T-cell (primary cell): ENCODE results near the gene GNAI1. TPM values are rescaled to one million over a fixed set of nuclear protein-coding genes. Genes with fewer than 3 reads are reported as not detected.

Experiments used
- ATAC-seq, 4 experiments: fragments of 200-7000 bp in 3 of 4; fragments of 150-1000 bp in 1 of 4; cut with Tn5 transposase; replicated peaks in 1 of 4; 1 replicate in 3 of 4; 2 replicates in 1 of 4; pipeline ENCODE4 v1.10.0; 2021; ENCODE audit warnings: moderate library complexity in 3 of 4, mild to moderate bottlenecking in 2 of 4, moderate number of reproducible peaks in 1 of 4
- CTCF ChIA-PET, 2 donors: fragments of 300-600 bp; sonication (Branson Sonifier 250); formaldehyde crosslinking; loops; one replicate each; lab custom pipeline; 2022; ENCODE audit warnings: antibody characterized with exemption in 2 of 2; lab: Charles Lee
- POLR2A ChIA-PET, 2 donors: fragments of 300-600 bp; sonication (Branson Sonifier 250); formaldehyde crosslinking; loops; one replicate each; lab custom pipeline; 2022; ENCODE audit warnings: antibody characterized with exemption in 2 of 2; lab: Charles Lee
- DNase-seq, 35 experiments: peaks; one replicate each; pipeline versions ENCODE4 v3.0.0 to v3.0.0-alpha.2; 2013 to 2023
- H3K27ac ChIP-seq: one replicate; pipeline ENCODE4 v1.5.1; 2013; ENCODE audit warnings: low read length
- H3K27me3 ChIP-seq, 2 experiments: replicated peaks in 1 of 2; 1 replicate in 1 of 2; 2 replicates in 1 of 2; pipeline versions ENCODE4 v1.6.1 to v1.7.0; 2013; ENCODE audit warnings: low read length in 1 of 2, mixed read lengths in 1 of 2; ENCODE audit not compliant: control insufficient read depth in 2 of 2, insufficient read depth in 2 of 2; ENCODE audit errors: extremely low read depth in 1 of 2
- H3K36me3 ChIP-seq, 2 donors: 1 replicate in 1 of 2; 2 replicates in 1 of 2; pipeline versions ENCODE4 v1.6.1 to v1.7.0; 2013; ENCODE audit warnings: low read length in 1 of 2; ENCODE audit not compliant: control insufficient read depth in 2 of 2, insufficient read depth in 1 of 2; ENCODE audit errors: extremely low read depth in 1 of 2
- H3K4me1 ChIP-seq, 2 experiments: 1 replicate in 1 of 2; 2 replicates in 1 of 2; pipeline versions ENCODE4 v1.6.1 to v1.7.0; 2013; ENCODE audit warnings: low read length in 2 of 2, mixed read lengths in 1 of 2; ENCODE audit not compliant: insufficient read depth in 2 of 2, control insufficient read depth in 1 of 2; ENCODE audit errors: extremely low read depth in 1 of 2
- H3K4me3 ChIP-seq, 2 donors: 1 replicate in 1 of 2; 2 replicates in 1 of 2; pipeline versions ENCODE4 v1.5.1 to v1.7.0; 2013; ENCODE audit warnings: mild to moderate bottlenecking in 2 of 2, low read length in 1 of 2, moderate library complexity in 1 of 2; ENCODE audit not compliant: control insufficient read depth in 1 of 2; ENCODE audit errors: extremely low read depth in 1 of 2
- H3K9me3 ChIP-seq: 2 replicates; pipeline ENCODE4 v1.7.0; 2013
- H3K27ac Mint-ChIP-seq, 2 donors: one replicate each; pipeline ENCODE4 v1.8.0; 2020 to 2021; ENCODE audit warnings: mild to moderate bottlenecking in 2 of 2, mixed read lengths in 2 of 2
- H3K27me3 Mint-ChIP-seq, 2 donors: one replicate each; pipeline ENCODE4 v1.8.0; 2021 to 2022; ENCODE audit warnings: mixed read lengths in 2 of 2
- H3K36me3 Mint-ChIP-seq: one replicate; pipeline ENCODE4 v1.8.0; 2021; ENCODE audit warnings: mixed read lengths
- H3K4me1 Mint-ChIP-seq, 3 donors: one replicate each; pipeline ENCODE4 v1.8.0; 2020 to 2022; ENCODE audit warnings: mixed read lengths in 3 of 3, mild to moderate bottlenecking in 1 of 3
- H3K4me3 Mint-ChIP-seq, 3 donors: one replicate each; pipeline ENCODE4 v1.8.0; 2020 to 2022; ENCODE audit warnings: mild to moderate bottlenecking in 3 of 3, mixed read lengths in 3 of 3, moderate library complexity in 3 of 3
- H3K9me3 Mint-ChIP-seq, 3 donors: one replicate each; pipeline ENCODE4 v1.8.0; 2020 to 2022; ENCODE audit warnings: mixed read lengths in 3 of 3
- WGBS: methylation state at CpG from one replicate; pipeline ENCODE4 v1.1.5; 2013; ENCODE audit warnings: missing lambda C conversion rate; ENCODE audit not compliant: insufficient coverage; 5-methylcytosine and 5-hydroxymethylcytosine counted together
- total RNA-seq, 35 experiments: library from RNA in 6 of 35; stranded (reverse) in 6 of 35; fragments of 120-200 nt in 1 of 35; gene quantifications; one replicate each; pipeline versions ENCODE4 v1.2.1 to v1.2.4 and lab custom pipeline; 2013 to 2026

Gene GNAI1
- total RNA-seq, 5 donors from 2014 or later (not counting 1 experiment from before 2014, with no cell fraction given), result 0.79 to 3.3 (median 1.4) TPM

DNA sequence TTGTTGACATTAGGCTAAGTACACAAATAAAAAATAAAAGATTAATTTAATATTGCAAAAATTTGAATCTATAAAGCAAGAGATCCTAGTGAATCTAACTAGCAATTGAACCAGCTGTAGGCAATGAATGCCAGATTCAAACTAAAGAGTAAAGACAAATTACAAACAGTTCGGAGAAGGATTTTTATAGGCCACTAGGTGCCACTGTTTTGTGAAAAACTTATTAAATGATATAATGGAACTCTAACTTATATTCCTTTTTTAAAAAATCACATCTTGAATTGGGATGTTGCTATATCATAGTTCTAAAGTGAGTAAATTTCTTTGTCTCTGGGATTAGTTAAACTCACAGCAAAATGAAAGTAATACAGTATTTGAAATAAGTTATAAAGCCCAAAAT lies 39.1 kb upstream of the GNAI1 start:
- Histone ChIP-seq H3K27me3 (no peaks in the 10 kb centered on the region), H3K4me1 (no peaks in the 10 kb centered on the region), H3K27ac (no peak overlapping the region), H3K36me3 (no peaks in the 10 kb centered on the region), H3K4me3 (no peak overlapping the region), H3K9me3 (no peaks in the 10 kb centered on the region)
- Mint-ChIP-seq H3K4me3 (no peak overlapping the region), H3K36me3 (no peaks in the 10 kb centered on the region), H3K4me1 (no peaks in the 10 kb centered on the region), H3K9me3 (peaks cover 0 to 2% (median 0%) of the 10 kb centered on the region in 3 donors), H3K27ac (no peak overlapping the region), H3K27me3 (no peaks in the 10 kb centered on the region)
- no CpG with 5 or more reads among the region's 1 CpG for WGBS
- CTCF ChIA-PET, result no interaction called here
- DNase-seq, result peak in 1 of 35 experiments; percentile 11
- POLR2A ChIA-PET, result no interaction called here
- ATAC-seq, result no peak

DNA sequence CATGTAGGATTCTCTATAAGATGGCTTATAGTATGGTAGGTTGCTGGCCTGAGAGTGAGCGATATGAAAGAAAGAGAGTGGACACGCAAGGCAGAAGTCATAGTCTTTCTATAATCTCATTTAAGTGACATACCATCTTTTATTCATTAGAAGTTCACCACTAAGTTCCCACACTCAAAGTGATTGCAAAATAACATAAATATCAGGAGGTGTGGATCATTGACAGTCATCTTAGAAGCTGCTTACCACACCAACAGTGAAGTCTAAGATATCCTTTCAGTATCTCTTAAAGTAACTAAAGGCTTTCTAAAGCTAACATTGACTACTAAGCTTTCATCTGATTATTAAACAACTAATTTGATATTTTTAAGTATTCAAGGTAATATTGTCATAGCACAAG lies 36.9 kb upstream of the GNAI1 start:
- H3K27me3 ChIP-seq, result no peaks in the 10 kb centered on the region
- Mint-ChIP-seq H3K27ac (no peak overlapping the region), H3K9me3 (peaks cover 0 to 3% (median 2%) of the 10 kb centered on the region in 3 donors), H3K27me3 (no peaks in the 10 kb centered on the region), H3K36me3 (no peaks in the 10 kb centered on the region), H3K4me3 (no peak overlapping the region), H3K4me1 (no peaks in the 10 kb centered on the region)
- H3K4me1 ChIP-seq, result no peaks in the 10 kb centered on the region
- H3K36me3 ChIP-seq, result no peaks in the 10 kb centered on the region
- ChIA-PET CTCF (interaction anchor here in 1 of 2 donors (0.7 to 1.5 kb wide), 3 partner anchors 29 to 298 kb away, joined by 3 to 5 read pairs (median 4); no protein-coding TSS in a partner anchor), POLR2A (interaction anchor here in 1 of 2 donors (0.6 kb wide), 1 partner anchor 1340 kb away, joined by 8 read pairs; no protein-coding TSS in a partner anchor)
- no peak overlapping the region for H3K4me3 ChIP-seq
- no CpG with 5 or more reads among the region's 2 CpGs for WGBS
- no peak overlapping the region for H3K27ac ChIP-seq
- no peak for DNase-seq
- no peak for ATAC-seq
- H3K9me3 ChIP-seq, result no peaks in the 10 kb centered on the region

DNA sequence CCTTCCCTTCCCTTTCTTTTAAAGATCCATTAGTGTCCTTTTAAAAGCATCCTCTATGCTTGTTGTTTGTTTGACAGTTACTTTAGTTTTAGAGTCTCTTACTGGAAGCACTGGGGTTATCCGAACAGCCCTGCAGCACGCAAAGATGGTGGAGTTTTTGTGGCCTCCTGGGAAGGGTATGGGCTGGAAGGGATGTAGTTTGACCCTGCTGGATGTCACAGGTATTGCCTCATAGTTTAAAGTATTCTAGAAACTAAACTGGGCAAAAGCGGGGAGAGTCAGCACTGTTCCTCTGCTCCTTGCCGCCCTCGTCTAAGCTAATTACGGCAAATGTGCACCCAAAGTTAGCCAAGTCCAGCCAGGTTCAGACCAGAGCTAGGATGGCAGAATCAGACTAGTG lies 35.8 kb upstream of the GNAI1 start:
- no peaks in the 10 kb centered on the region for H3K9me3 ChIP-seq
- H3K36me3 Mint-ChIP-seq, result no peaks in the 10 kb centered on the region
- ATAC-seq, result no peak
- H3K4me1 ChIP-seq, result no peaks in the 10 kb centered on the region
- ChIA-PET CTCF (no interaction called here), POLR2A (no interaction called here)
- H3K4me3 ChIP-seq, result no peak overlapping the region
- H3K27me3 ChIP-seq, result no peaks in the 10 kb centered on the region
- no peak for DNase-seq
- H3K27me3 Mint-ChIP-seq, result no peaks in the 10 kb centered on the region
- H3K4me3 Mint-ChIP-seq, result no peak overlapping the region
- 99% methylated on average over 6 of the region's 6 CpGs for WGBS
- H3K9me3 Mint-ChIP-seq, result peaks cover 0 to 4% (median 2%) of the 10 kb centered on the region in 3 donors
- no peaks in the 10 kb centered on the region for H3K4me1 Mint-ChIP-seq
- H3K27ac ChIP-seq, result no peak overlapping the region
- H3K36me3 ChIP-seq, result no peaks in the 10 kb centered on the region
- H3K27ac Mint-ChIP-seq, result no peak overlapping the region

DNA sequence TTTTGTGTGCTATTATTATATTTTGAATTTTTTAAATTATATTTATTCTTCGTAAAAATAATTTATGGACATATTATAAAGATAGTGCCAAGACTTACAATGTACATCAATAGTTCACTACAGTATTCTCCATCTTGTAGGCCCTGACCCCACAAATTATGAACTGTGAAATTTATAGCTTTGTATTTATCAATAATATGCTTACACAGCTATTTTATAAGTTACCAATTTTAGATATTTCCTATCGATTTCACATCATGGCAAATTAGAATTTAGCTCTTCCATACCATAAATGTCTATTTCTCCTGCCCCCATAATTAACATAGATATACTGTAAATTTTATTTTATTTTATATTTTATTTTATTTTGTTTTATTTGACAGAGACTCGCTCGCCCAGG lies 34.4 kb upstream of the GNAI1 start:
- no peak for ATAC-seq
- Mint-ChIP-seq H3K4me3 (no peak overlapping the region), H3K27me3 (no peaks in the 10 kb centered on the region), H3K36me3 (no peaks in the 10 kb centered on the region), H3K27ac (no peak overlapping the region), H3K9me3 (peaks cover 0 to 4% (median 2%) of the 10 kb centered on the region in 3 donors), H3K4me1 (peaks cover 0 to 3% (median under 1%) of the 10 kb centered on the region in 3 donors)
- Histone ChIP-seq H3K9me3 (no peaks in the 10 kb centered on the region), H3K4me3 (no peak overlapping the region), H3K4me1 (no peaks in the 10 kb centered on the region), H3K27me3 (no peaks in the 10 kb centered on the region), H3K36me3 (no peaks in the 10 kb centered on the region), H3K27ac (no peak overlapping the region)
- no peak for DNase-seq
- POLR2A ChIA-PET, result no interaction called here
- no CpG with 5 or more reads among the region's 4 CpGs for WGBS
- CTCF ChIA-PET, result interaction anchor here (0.6 to 0.7 kb wide), 2 partner anchors 12 to 80 kb away, joined by 3 read pairs; no protein-coding TSS in a partner anchor

DNA sequence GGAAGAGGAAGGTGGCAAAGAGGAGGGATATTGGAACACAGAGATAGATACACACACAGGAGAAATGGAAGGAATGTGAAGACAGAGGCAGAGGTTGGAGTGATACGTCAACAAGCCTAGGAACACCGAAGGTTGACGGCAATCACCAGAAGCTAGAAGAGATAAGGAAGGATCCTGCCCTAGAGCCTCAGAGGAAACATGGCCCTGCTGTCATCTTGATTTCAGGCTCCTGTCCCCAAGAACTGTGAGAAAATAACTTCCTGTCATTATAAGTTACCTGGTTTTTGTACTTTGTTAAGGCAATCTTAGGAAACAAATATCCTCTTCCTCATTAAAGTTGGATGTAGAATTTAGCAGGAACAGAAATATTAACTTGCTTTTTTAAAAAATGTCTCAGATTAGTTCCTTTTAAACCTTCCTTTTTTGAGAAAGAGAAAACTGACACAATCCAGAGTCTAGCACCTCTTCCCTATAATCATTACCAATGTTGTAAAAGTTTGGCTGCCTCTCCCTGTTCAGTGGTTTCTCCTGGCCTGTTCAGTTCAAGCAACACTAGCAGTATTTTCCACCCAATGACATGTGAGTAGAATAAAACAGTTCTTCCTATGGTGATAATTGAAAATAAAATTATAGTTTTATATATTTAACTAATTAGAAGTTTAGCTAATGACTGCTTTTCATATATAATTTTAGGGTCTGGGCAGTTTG lies 28.8 kb upstream of the GNAI1 start:
- no peak overlapping the region for H3K27ac Mint-ChIP-seq
- H3K9me3 ChIP-seq, result no peaks in the 10 kb centered on the region

DNA sequence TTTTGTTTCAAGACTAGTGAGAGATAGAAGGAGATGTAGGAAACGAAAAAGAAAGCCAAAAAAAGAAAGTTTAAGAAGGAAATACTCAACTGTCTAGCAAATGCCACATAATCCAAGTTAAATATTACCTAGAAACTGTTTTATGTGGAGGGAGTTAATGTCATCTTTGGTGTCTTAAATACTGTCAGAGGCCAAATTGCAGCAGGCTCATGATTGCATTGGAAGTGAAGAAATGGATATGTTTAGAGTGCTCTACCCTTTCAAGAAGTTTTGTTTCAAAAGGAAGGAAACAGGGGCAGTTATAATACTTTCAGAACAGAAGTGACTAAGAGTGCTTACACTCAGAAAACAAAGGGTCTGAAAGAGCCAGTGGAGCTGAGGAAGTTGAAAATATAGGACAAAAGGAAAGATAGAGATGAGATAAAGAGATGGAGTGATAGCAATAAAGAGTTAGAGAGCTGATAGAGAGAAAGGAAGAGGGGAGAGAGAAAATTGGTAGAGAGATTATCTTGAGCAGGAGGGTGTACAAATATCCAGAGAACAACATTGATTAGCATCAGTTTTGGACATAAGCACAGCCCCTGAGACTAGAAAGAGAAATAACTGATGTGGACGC lies 28.0 kb upstream of the GNAI1 start:
- no peak overlapping the region for H3K27ac ChIP-seq
- H3K27me3 ChIP-seq, result no peaks in the 10 kb centered on the region
- H3K9me3 ChIP-seq, result no peaks in the 10 kb centered on the region
- H3K36me3 Mint-ChIP-seq, result no peaks in the 10 kb centered on the region
- H3K27me3 Mint-ChIP-seq, result no peaks in the 10 kb centered on the region
- ChIA-PET POLR2A (no interaction called here), CTCF (no interaction called here)
- no CpG with 5 or more reads among the region's 2 CpGs for WGBS
- no peak overlapping the region for H3K4me3 ChIP-seq
- DNase-seq (no peak), ATAC-seq (no peak)
- H3K4me1 ChIP-seq, result peaks cover 0 to 21% of the 10 kb centered on the region in 2 experiments
- no peaks in the 10 kb centered on the region for H3K36me3 ChIP-seq
- peaks cover 0 to 4% (median 0%) of the 10 kb centered on the region in 3 donors for H3K9me3 Mint-ChIP-seq
- peaks cover 11 to 27% (median 22%) of the 10 kb centered on the region in 3 donors for H3K4me1 Mint-ChIP-seq
- peak overlapping the region in 1 of 2 donors; percentile 2 for H3K27ac Mint-ChIP-seq
- H3K4me3 Mint-ChIP-seq, result peak overlapping the region in 1 of 3 donors; percentile 9

More for the DNA sequence above, 28.8 kb upstream of the GNAI1 start:
- no CpG with 5 or more reads among the region's 3 CpGs for WGBS
- Mint-ChIP-seq H3K9me3 (peaks cover 0 to 4% (median 0%) of the 10 kb centered on the region in 3 donors), H3K4me1 (peaks cover 11 to 27% (median 22%) of the 10 kb centered on the region in 3 donors), H3K27me3 (no peaks in the 10 kb centered on the region), H3K4me3 (no peak overlapping the region), H3K36me3 (no peaks in the 10 kb centered on the region)
- Histone ChIP-seq H3K4me1 (peaks cover 0 to 21% of the 10 kb centered on the region in 2 experiments), H3K27me3 (no peaks in the 10 kb centered on the region), H3K36me3 (no peaks in the 10 kb centered on the region), H3K4me3 (no peak overlapping the region), H3K27ac (no peak overlapping the region)
- CTCF ChIA-PET, result no interaction called here
- POLR2A ChIA-PET, result no interaction called here
- no peak for DNase-seq
- ATAC-seq, result no peak
